ENCODE measurements around the gene FAM50B.

FAM50B gene

GRCh38 chr6:3819161-3820110 lies 29.7 kb upstream of the FAM50B start:
- no peak for DNase-seq (ENCODE audit: low read depth)

GRCh38 chr6:3820563-3820962 lies 28.6 kb upstream of the FAM50B start:
- no peak for DNase-seq (ENCODE audit: low read depth)

- DNase-seq (ENCODE audit: low read depth), result no peak
Measured at GRCh38 chr6:3822747-3823445, 26.3 kb upstream of the FAM50B start.

- DNase-seq (ENCODE audit: low read depth), result no peak
Measured at GRCh38 chr6:3823671-3824070, 25.5 kb upstream of the FAM50B start.

- no peak for DNase-seq (ENCODE audit: low read depth)
Measured at GRCh38 chr6:3825331-3825831, 23.8 kb upstream of the FAM50B start.

- no peak for DNase-seq (ENCODE audit: low read depth)
Measured at GRCh38 chr6:3825851-3826581, 23.2 kb upstream of the FAM50B start.

- no peak for DNase-seq (ENCODE audit: low read depth)
Measured at GRCh38 chr6:3829285-3829684, 19.9 kb upstream of the FAM50B start.

GRCh38 chr6:3830806-3831205 lies 18.4 kb upstream of the FAM50B start:
- DNase-seq (ENCODE audit: low read depth), result no peak

- DNase-seq (ENCODE audit: low read depth), result no peak
Measured at GRCh38 chr6:3831761-3832530, 17.2 kb upstream of the FAM50B start.

- no peak for DNase-seq (ENCODE audit: low read depth)
Measured at GRCh38 chr6:3835055-3835731, 14.0 kb upstream of the FAM50B start.

- no peak for DNase-seq (ENCODE audit: low read depth)
Measured at GRCh38 chr6:3835785-3836184, 13.4 kb upstream of the FAM50B start.

GRCh38 chr6:3836566-3836965 lies 12.6 kb upstream of the FAM50B start:
- DNase-seq (ENCODE audit: low read depth), result no peak

GRCh38 chr6:3837781-3838180 lies 11.4 kb upstream of the FAM50B start:
- DNase-seq (ENCODE audit: low read depth), result no peak

- DNase-seq (ENCODE audit: low read depth), result no peak
Measured at GRCh38 chr6:3838992-3839867, 9.9 kb upstream of the FAM50B start.

- no peak for DNase-seq (ENCODE audit: low read depth)
Measured at GRCh38 chr6:3841066-3841454, 8.1 kb upstream of the FAM50B start.

- no peak for DNase-seq (ENCODE audit: low read depth)
Measured at GRCh38 chr6:3841711-3842565, 7.2 kb upstream of the FAM50B start.

- DNase-seq (ENCODE audit: low read depth), result no peak
Measured at GRCh38 chr6:3843379-3844096, 5.6 kb upstream of the FAM50B start.

- no peak for DNase-seq (ENCODE audit: low read depth)
Measured at GRCh38 chr6:3844097-3844463, 5.1 kb upstream of the FAM50B start.

All from stimulated activated CD8-positive, alpha-beta memory T cell treated with anti-CD3 and anti-CD28 coated beads, Interleukin-15, amount 100 ng/mL, for 1 hour (primary cell).